ENCODE results near the gene ZNF425.

GRCh38 chr7:149156898-149157297 is 30.8 kb upstream of the ZNF425 start:
- no peak for TF ChIP-seq CTCF (IDR thresholded peaks at IDR 0.05; ENCODE audit: borderline replicate concordance, extremely low read depth, low read length, poor library complexity, severe bottlenecking)
- TF ChIP-seq EZH2 (IDR thresholded peaks at IDR 0.05; ENCODE audit: borderline replicate concordance, low read depth, low read length, severe bottlenecking) = no peak

Measured in DND-41 (cell line).